Kidney epithelial cell (primary cell): ENCODE measurements around the gene CHRNG. TPM values are rescaled to one million over a fixed set of nuclear protein-coding genes. Genes with fewer than 3 reads are reported as not detected.

Source experiments
- DNase-seq: peaks from one replicate; pipeline ENCODE4 v3.0.0-alpha.2; 2010; ENCODE audit warnings: low read depth
- H3K27me3 ChIP-seq: 2 replicates; pipeline ENCODE4 v1.6.0; 2011; ENCODE audit warnings: low read length; ENCODE audit not compliant: control insufficient read depth, insufficient read depth
- H3K36me3 ChIP-seq: 2 replicates; pipeline ENCODE4 v1.5.1; 2011; ENCODE audit warnings: low read length; ENCODE audit not compliant: control insufficient read depth, insufficient read depth
- H3K4me3 ChIP-seq: 2 replicates; pipeline ENCODE4 v1.5.1; 2011; ENCODE audit warnings: low read depth, mild to moderate bottlenecking, control low read depth, low read length
- CTCF ChIP-seq: IDR thresholded peaks from 2 replicates; pipeline ENCODE4 v1.5.1; 2011; ENCODE audit warnings: mild to moderate bottlenecking, moderate library complexity, low read length, control low read depth, inconsistent platforms; ENCODE audit not compliant: insufficient read depth, poor library complexity, severe bottlenecking
- total RNA-seq: library from RNA; depleted of rRNA; stranded (reverse); fragments of >200 nt; gene quantifications from 2 replicates; pipeline ENCODE4 v1.2.3, GENCODE V29; 2015

The CHRNG gene
- total RNA-seq, 1 donor from 2014 or later, result not detected

GRCh38 chr2:232526372-232526941, 13.0 kb upstream of the CHRNG start:
- H3K27me3 ChIP-seq, result peaks cover 59% of the 10 kb centered on the region
- TF ChIP-seq CTCF, result no peak

GRCh38 chr2:232527905-232528470, 11.5 kb upstream of the CHRNG start:
- TF ChIP-seq CTCF, result no peak
- Histone ChIP-seq H3K36me3 (no peaks in the 10 kb centered on the region), H3K27me3 (peaks cover 44% of the 10 kb centered on the region), H3K4me3 (no peak overlapping the region)
- DNase-seq, result no peak

More at GRCh38 chr2:232526372-232526941, 13.0 kb upstream of the CHRNG start:
- Histone ChIP-seq H3K4me3 (no peak overlapping the region), H3K36me3 (no peaks in the 10 kb centered on the region)
- DNase-seq, result no peak

- Histone ChIP-seq H3K27me3 (peaks cover 34% of the 10 kb centered on the region), H3K4me3 (no peak overlapping the region), H3K36me3 (no peaks in the 10 kb centered on the region)
- no peak for TF ChIP-seq CTCF
- no peak for DNase-seq
Measured at GRCh38 chr2:232528746-232529460, 10.6 kb upstream of the CHRNG start.

GRCh38 chr2:232529806-232530547, 9.5 kb upstream of the CHRNG start:
- no peak for TF ChIP-seq CTCF
- DNase-seq, result no peak
- Histone ChIP-seq H3K4me3 (no peak overlapping the region), H3K36me3 (no peaks in the 10 kb centered on the region), H3K27me3 (peaks cover 26% of the 10 kb centered on the region)

- no peak overlapping the region for H3K4me3 ChIP-seq
- TF ChIP-seq CTCF, result no peak
Measured at GRCh38 chr2:232530626-232531260, 8.7 kb upstream of the CHRNG start.

More at GRCh38 chr2:232530626-232531260, 8.7 kb upstream of the CHRNG start:
- Histone ChIP-seq H3K36me3 (no peaks in the 10 kb centered on the region), H3K27me3 (peaks cover 20% of the 10 kb centered on the region)
- DNase-seq, result no peak
